K562 (cell line): ENCODE measurements around the gene TENM4.

Source experiments
- ATF6 ChIP-seq: sonication (generic); formaldehyde crosslinking; IDR thresholded peaks from 2 replicates; pipeline ENCODE4 v1.4.0; 2020; ENCODE audit warnings: mild to moderate bottlenecking, missing genetic modification reagents
- CTCF ChIP-seq, 3 experiments: IDR thresholded peaks in 2 of 3; conservative IDR thresholded peaks in 1 of 3; 2 replicates each; pipeline ENCODE4 v1.5.1; 2011 to 2012; ENCODE audit warnings: low read length in 3 of 3, mild to moderate bottlenecking in 3 of 3, control low read depth in 2 of 3, improper control_type of control experiment in 1 of 3, inconsistent platforms in 1 of 3, low read depth in 1 of 3, mixed read lengths in 1 of 3, moderate library complexity in 1 of 3; ENCODE audit not compliant: insufficient read depth in 2 of 3
- EGR1 ChIP-seq: fragments of 450-650 bp; conservative IDR thresholded peaks from 2 replicates; pipeline ENCODE4 v1.6.1; 2017; ENCODE audit warnings: mild to moderate bottlenecking
- FOXJ3 ChIP-seq: sonication (generic); formaldehyde crosslinking; IDR thresholded peaks from 2 replicates; pipeline ENCODE4 v1.4.0; 2020; ENCODE audit warnings: mild to moderate bottlenecking, missing genetic modification reagents
- HIVEP1 ChIP-seq: fragments of 250-450 bp; sonication (Bioruptor Pico); IDR thresholded peaks from 2 replicates; pipeline ENCODE4 v1.4.0; 2020; ENCODE audit warnings: mild to moderate bottlenecking
- NRF1 ChIP-seq, 2 experiments: fragments of 450-650 bp; IDR thresholded peaks in 1 of 2; conservative IDR thresholded peaks in 1 of 2; 2 replicates each; pipeline ENCODE4 v1.6.1; 2014; ENCODE audit warnings: mild to moderate bottlenecking in 2 of 2
- REST ChIP-seq, 2 experiments: fragments of 450-650 bp; formaldehyde crosslinking in 1 of 2; IDR thresholded peaks; 2 replicates each; pipeline versions ENCODE4 v1.4.0 to v1.6.1; 2014 to 2020; ENCODE audit warnings: mild to moderate bottlenecking in 2 of 2, borderline replicate concordance in 1 of 2, low read depth in 1 of 2
- TAF1 ChIP-seq: IDR thresholded peaks from 2 replicates; pipeline ENCODE4 v1.6.1; 2011; ENCODE audit warnings: mild to moderate bottlenecking, low read length, moderate library complexity; ENCODE audit not compliant: insufficient read depth, control insufficient read depth, severe bottlenecking; ENCODE audit errors: extremely low read depth
- TEAD1 ChIP-seq, 2 experiments: fragments of 450-650 bp in 1 of 2; sonication (generic) in 1 of 2; formaldehyde crosslinking; IDR thresholded peaks; 2 replicates each; pipeline versions ENCODE4 v1.4.0 to v1.8.0; 2020 to 2022; ENCODE audit warnings: mild to moderate bottlenecking in 2 of 2, missing genetic modification reagents in 1 of 2
- ZNF431 ChIP-seq: sonication (generic); formaldehyde crosslinking; IDR thresholded peaks from 2 replicates; pipeline ENCODE4 v1.8.0; 2022; ENCODE audit warnings: mild to moderate bottlenecking, missing genetic modification reagents
- ZNF561 ChIP-seq: fragments of 450-650 bp; formaldehyde crosslinking; conservative IDR thresholded peaks from 2 replicates; pipeline ENCODE4 v1.4.0; 2020; ENCODE audit warnings: mild to moderate bottlenecking, moderate library complexity
- ZNF76 ChIP-seq: fragments of 250-450 bp; sonication (Bioruptor Pico); IDR thresholded peaks from 2 replicates; pipeline ENCODE4 v1.4.0; 2020; ENCODE audit warnings: mild to moderate bottlenecking, moderate library complexity, borderline replicate concordance

GRCh38 chr11:79196950-79197349 is 243.9 kb downstream of the TENM4 start:
- TF ChIP-seq ZNF561 (CRISPR knock-in tag), result no peak
- no peak for TF ChIP-seq HIVEP1 (CRISPR knock-in tag)
- no peak for TF ChIP-seq REST (IDR thresholded peaks at IDR 0.05; ENCODE audit: borderline replicate concordance)
- TF ChIP-seq REST (CRISPR knock-in tag; IDR thresholded peaks at IDR 0.05; ENCODE audit: low read depth), result no peak
- no peak for TF ChIP-seq ZNF76
- TF ChIP-seq CTCF (IDR thresholded peaks at IDR 0.05 in 2 of 3, conservative IDR thresholded peaks at IDR 0.05 in 1 of 3; ENCODE audit: insufficient read depth in 2 of 3, low read depth in 1 of 3, low read length in 3 of 3), result no peak
- TF ChIP-seq ATF6 (CRISPR knock-in tag), result no peak
- no peak for TF ChIP-seq NRF1 (conservative IDR thresholded peaks at IDR 0.05 in 1 of 2, IDR thresholded peaks at IDR 0.05 in 1 of 2)
- no peak for TF ChIP-seq TAF1
- TF ChIP-seq TEAD1 (CRISPR knock-in tag; IDR thresholded peaks at IDR 0.05), result no peak
- TF ChIP-seq ZNF431 (CRISPR knock-in tag), result no peak
- no peak for TF ChIP-seq FOXJ3 (CRISPR knock-in tag)
- TF ChIP-seq EGR1, result no peak
